HG03108 (cell line): ENCODE results near the gene CLCA1.
"Not testable (repeated sequence)": the region's sequence is repeated elsewhere in the genome, so short reads cannot be mapped to it uniquely, and the experiment has no call there.

Experiments
- ATAC-seq: cut with Tn5 transposase; IDR thresholded peaks from one replicate; pipeline ENCODE4 v1.9.1; 2021; ENCODE audit warnings: moderate library complexity; ENCODE audit not compliant: unreplicated experiment

The CLCA1 gene

GRCh38 chr1:86464819-86465218, 3.9 kb upstream of the CLCA1 start:
- no peak for ATAC-seq

GRCh38 chr1:86466109-86466844, 2.5 kb upstream of the CLCA1 start:
- no peak for ATAC-seq

GRCh38 chr1:86466986-86467385, 1.7 kb upstream of the CLCA1 start:
- no peak for ATAC-seq

GRCh38 chr1:86470859-86471258, 2.1 kb downstream of the CLCA1 start:
- peak; percentile 47 for ATAC-seq

GRCh38 chr1:86471291-86471690, 2.6 kb downstream of the CLCA1 start:
- ATAC-seq = no peak

GRCh38 chr1:86472152-86472551, 3.4 kb downstream of the CLCA1 start:
- no peak for ATAC-seq

- ATAC-seq = no peak
Measured at GRCh38 chr1:86472767-86473166, 4.0 kb downstream of the CLCA1 start.

GRCh38 chr1:86477256-86477655, 8.5 kb downstream of the CLCA1 start:
- ATAC-seq = no peak

- ATAC-seq = no peak
Measured at GRCh38 chr1:86477682-86478081, 9.0 kb downstream of the CLCA1 start.

- ATAC-seq = no peak
Measured at GRCh38 chr1:86478416-86479156, 9.9 kb downstream of the CLCA1 start.

GRCh38 chr1:86481966-86482365, 13.2 kb downstream of the CLCA1 start:
- ATAC-seq = no peak

- ATAC-seq = no peak
Measured at GRCh38 chr1:86487131-86487810, 18.5 kb downstream of the CLCA1 start.

- ATAC-seq = no peak
Measured at GRCh38 chr1:86487811-86488141, 19.0 kb downstream of the CLCA1 start.

GRCh38 chr1:86489242-86489878, 20.6 kb downstream of the CLCA1 start:
- no peak for ATAC-seq

GRCh38 chr1:86491171-86491950, 22.6 kb downstream of the CLCA1 start:
- no peak for ATAC-seq

- ATAC-seq = no peak
Measured at GRCh38 chr1:86498281-86498680, 29.6 kb downstream of the CLCA1 start.

- ATAC-seq = no peak
Measured at GRCh38 chr1:86499987-86500593, 31.4 kb downstream of the CLCA1 start.

- ATAC-seq = no peak
Measured at GRCh38 chr1:86500714-86501113, 32.0 kb downstream of the CLCA1 start.

- ATAC-seq = not testable (repeated sequence)
Measured at GRCh38 chr1:86502125-86502646, 33.5 kb downstream of the CLCA1 start.
